ENCODE results near the gene REM2.
"Not testable (repeated sequence)": the region's sequence is repeated elsewhere in the genome, so short reads cannot be mapped to it uniquely, and the experiment has no call there.

The REM2 gene

DNA sequence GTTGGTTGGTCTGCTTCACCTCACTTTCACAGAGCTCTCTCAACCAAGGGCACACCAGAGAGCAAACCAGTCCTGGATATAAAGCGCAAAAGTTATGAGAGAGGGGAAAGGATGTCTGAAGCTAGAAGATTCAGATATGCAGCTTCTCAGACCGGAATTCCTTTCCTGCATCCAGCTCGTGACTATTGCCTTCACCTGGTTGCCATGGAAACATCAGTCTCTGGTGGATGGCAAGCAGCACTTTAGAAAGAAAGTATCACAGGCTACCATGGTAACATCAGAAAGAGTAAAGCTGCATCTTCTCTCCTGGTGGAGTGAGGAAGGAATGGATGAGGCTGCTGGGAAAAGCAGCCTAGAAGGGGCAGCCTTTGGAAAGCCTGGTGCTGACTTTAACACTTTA lies 13.7 kb downstream of the REM2 start:
- DNase-seq (ENCODE audit: low read depth), result no peak

- DNase-seq (ENCODE audit: low read depth), result no peak
These were observed 14.3 kb downstream of the REM2 start for GRCh38 chr14:22897357-22897756.

GRCh38 chr14:22898302-22899090 lies 15.5 kb downstream of the REM2 start:
- DNase-seq (ENCODE audit: low read depth), result peak; percentile 89

DNA sequence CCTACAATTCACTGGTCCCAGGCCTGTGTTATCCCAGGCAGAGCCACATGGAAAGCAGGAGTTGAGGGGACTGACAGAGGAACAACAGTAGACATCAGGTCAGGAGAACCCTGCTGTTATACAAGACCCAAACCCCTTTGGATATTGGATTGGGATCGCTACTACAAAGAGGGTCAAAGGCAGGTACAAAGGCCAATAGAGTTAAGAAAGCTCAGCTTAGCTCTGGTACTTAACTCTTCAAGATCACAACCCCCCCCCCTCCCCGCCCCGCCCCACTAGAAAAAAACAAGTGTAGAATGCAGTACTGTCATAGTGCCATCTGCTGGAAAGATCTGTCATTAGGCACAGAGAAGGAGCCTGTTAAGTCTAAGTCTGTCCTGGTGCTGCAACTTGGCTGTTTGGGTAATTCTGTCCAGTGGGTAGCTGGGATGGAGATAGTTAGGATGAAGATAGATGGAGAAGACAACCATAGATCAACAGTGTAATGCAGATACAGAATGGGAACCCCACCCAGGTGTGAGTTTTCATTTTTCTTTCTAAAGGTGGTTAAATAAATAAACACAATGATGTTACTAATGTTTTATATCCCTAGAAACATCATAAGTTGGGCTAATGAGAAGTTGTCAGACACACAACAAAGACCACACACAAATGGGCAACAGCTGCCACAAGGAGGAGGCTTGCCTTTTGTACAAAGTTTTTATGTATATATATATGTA lies 17.2 kb downstream of the REM2 start:
- DNase-seq (ENCODE audit: low read depth), result peak; percentile 69

DNA sequence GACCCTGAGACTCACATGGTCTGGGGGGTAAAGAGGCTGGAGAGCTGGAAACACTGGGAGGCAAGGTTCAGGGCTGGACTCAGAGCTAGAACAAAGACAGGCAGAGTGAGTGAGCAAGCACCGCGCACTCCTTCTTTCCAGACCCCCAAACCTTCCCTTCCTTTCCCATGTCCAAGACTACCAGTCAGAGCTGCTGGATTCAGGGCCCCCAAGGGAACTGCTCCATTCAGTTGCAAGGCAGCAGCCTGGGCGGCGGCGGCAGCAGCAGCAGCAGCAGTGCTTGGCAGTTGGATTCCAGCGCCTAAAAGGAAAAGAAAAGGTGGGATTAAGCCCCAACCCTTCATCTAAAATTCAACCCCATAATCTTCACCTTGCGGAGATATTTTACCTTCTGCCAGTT lies 18.8 kb downstream of the REM2 start:
- DNase-seq (ENCODE audit: low read depth), result no peak

DNA sequence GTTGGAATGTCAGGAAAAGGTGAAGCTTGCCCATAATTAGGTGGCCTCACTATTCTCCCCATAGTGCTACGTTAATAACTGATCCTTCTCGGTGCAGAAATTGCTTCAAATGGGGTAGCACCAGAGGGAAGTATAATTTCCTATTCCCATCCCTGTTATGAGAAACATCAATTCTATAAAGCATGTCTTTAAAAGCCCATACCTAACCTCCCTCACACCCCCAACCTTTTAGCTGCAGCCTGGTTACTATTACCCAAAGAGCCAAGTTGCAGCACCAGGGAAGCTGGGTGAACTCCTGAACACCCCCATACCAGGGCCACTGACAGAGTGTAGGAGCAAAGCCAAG lies 20.7 kb downstream of the REM2 start:
- no peak for DNase-seq (ENCODE audit: low read depth)

GRCh38 chr14:22905627-22906026 lies 22.6 kb downstream of the REM2 start:
- no peak for DNase-seq (ENCODE audit: low read depth)

GRCh38 chr14:22906073-22906472 lies 23.1 kb downstream of the REM2 start:
- no peak for DNase-seq (ENCODE audit: low read depth)

GRCh38 chr14:22907429-22907828 lies 24.4 kb downstream of the REM2 start:
- no peak for DNase-seq (ENCODE audit: low read depth)

- DNase-seq (ENCODE audit: low read depth), result peak; percentile 91
These were observed 25.6 kb downstream of the REM2 start for GRCh38 chr14:22908601-22909000.

DNA sequence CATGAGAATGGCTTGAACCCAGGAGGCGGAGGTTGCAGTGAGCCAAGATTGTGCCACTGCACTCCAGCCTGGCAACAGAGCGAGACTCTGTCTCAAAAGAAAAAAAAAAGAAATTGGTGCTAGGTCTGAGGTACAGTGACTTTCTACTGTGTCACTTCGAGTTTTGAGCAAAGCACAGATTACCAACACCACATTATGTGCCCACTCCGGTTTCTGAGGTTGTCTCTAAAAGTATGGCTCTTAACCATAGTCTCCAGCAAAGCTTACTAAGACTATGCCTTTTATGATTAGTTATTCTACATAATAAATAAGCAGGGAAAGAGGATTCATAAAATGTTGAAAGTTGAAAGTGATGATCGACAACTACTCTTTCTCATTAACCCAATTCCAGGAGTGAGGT lies 27.9 kb downstream of the REM2 start:
- no peak for DNase-seq (ENCODE audit: low read depth)

- DNase-seq (ENCODE audit: low read depth), result not testable (repeated sequence)
These were observed 31.8 kb downstream of the REM2 start for GRCh38 chr14:22914836-22915235.

DNA sequence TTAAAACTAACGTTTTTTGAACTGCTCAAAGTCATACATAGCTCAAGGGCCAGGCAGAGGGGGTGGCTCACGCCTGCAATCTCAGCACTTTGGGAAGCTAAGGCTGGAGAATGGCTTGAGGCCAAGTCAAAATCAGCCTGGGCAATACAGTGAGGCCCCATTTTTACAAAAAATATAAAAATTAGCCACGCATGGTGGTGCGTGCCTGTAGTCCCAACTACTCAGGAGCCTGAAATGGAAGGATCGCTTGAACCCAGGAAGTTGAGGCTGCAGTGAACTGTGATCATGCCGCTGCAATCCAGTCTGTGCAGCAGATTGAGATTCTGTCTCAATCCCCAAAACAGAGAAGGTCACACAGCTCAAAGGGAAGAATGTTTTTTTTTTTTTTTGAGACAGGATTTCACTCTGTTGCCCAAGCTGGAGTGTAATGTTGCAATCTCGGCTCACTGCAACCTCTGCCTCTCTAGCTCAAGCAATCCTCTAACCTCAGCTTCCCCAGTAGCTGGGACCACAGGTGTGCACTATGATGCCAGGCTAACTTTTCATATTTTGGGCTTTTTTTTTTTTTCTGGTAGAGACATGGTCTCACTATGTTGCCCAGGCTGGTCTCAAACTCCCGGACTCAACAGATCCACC lies 33.0 kb downstream of the REM2 start:
- DNase-seq (ENCODE audit: low read depth), result peak; percentile 73

DNA sequence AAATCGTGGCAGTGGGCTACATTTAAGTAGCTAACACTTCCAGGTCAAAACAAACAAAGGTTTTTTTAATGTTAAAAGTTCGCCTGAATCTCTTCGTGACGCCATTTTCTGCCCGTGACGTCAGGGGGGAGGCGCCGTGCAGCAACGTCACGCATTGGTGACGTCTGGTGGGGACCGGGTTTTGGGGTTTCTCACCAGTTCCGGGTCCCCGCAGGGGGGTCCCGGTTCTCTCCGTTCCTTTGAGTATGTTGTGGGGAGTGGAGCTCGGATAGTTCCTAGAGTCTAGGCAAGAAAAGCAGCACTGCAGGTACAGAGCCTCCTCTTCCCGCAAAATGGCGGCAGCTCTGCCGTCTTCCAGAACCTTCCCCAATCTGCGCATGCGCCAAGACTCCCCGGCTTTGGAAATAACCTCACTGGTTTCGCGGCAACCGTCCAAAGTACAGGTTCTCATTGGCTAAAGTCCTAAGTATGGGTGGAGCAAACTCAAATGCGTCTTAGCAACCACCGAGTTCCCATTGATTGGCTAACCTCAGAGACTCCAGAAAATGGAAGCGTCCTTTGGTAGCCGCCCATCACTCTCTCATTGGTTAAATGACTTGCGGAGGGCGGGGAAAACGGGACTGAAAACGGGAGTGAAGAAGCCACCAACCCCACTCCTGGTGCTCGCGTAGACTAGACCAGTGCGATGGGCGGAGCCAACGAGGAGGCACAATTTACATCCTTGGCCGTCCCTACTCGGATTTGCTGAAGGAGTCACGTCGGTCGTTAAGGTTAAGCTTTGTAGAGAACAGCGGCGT lies 36.0 kb downstream of the REM2 start, which contains the start of gene RBM23:
TSS of gene RBM23 (minus strand) at position 346 of the 797 bp plus-strand sequence.
- peak; percentile 100 for DNase-seq (ENCODE audit: low read depth)

DNA sequence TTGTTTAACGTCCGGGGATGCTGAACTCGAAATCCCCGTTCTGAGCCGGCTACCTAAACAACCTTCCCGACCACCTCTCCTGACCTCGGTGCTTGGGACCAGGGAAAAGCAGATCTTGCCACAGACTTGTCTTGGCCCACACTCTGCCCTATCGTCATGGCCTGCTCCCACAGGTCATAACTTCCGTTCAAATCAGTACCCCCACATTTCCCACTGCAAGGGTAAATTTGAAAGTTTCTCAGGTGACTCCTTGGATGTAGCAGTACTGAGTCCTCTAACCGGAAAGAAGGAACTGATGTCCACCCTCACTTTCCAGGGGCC lies 36.5 kb downstream of the REM2 start:
- DNase-seq (ENCODE audit: low read depth), result no peak

- DNase-seq (ENCODE audit: low read depth), result no peak
These were observed 37.7 kb downstream of the REM2 start for GRCh38 chr14:22920697-22921096.

DNA sequence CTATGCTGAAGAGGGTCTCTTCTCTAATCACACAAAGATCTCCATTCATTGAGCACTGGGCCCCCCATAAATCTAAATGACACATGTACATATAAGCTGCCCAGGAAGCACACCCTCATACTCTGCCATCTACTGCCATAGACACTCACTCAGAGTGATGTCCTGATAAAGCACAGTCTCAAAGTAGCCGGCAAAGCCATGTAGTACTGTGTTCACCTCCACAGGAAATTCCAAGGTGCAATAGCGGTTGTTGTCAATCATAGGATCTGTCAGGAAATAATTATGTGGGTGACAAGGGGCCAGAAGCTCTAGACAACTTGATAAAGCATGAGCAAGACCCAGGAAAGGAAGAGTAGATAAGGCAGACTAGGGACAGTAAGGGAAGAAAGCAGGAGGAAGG lies 39.3 kb downstream of the REM2 start:
- DNase-seq (ENCODE audit: low read depth), result no peak

DNA sequence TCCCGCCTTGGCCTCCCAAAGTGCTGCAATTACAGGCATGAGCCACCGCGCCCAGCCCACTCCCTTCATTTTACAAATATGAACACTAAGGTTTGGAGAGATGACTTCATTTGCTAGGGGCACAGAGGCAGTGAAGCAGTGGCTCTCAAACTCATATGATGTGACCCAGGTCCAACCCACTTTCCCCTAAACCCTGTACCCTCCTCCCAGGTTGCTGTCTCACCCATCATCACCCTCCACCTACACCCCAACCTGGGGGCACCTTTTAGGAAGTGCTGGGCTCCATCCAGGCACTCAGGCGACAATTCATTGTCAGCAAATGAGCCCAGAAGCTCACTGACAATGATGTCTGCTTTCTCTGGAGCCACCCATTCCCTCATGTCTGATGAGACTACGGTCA lies 40.7 kb downstream of the REM2 start:
- no peak for DNase-seq (ENCODE audit: low read depth)

DNA sequence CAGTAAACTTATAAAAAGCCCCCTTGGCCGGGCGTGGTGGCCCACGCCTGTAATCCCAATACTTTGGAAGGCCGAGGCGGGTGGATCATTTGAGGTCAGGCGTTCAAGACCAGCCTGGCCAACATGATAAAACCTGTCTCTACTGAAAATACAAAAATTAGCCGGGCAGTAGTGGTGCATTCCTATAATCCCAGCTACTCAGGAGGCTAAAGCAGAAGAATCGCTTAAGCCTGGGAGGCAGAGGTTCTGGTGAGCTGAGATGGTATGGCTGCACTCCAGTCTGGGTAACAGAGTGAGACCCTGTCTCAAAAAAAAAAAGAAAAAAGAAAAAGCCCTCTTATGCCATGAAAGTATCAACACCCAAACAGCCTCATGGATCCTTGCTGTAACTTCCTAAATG lies 42.5 kb downstream of the REM2 start:
- no peak for DNase-seq (ENCODE audit: low read depth)

DNA sequence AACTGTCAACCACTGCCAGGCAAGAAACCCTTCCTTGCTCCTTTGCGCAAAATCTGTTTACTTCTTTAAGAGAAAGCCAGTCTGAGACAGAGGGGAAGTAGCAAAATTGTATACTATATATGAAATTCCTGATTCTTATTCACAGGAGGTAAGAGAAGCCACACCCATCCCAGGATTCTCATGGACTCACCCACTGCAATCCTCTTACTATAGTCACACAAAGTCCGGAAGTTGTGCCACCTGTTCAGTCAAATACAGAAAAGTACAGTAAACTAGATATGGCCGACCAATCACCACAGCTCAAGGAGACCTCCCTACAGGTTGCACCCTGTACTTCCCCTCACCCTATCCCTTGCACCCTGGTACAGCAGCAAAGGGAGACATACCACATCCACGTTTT lies 43.3 kb downstream of the REM2 start:
- DNase-seq (ENCODE audit: low read depth), result no peak

GRCh38 chr14:22928237-22929103 lies 45.4 kb downstream of the REM2 start:
- no peak for DNase-seq (ENCODE audit: low read depth)
